Keratinocyte (primary cell): ENCODE measurements around the gene PHACTR2. TPM values are rescaled to one million over a fixed set of nuclear protein-coding genes. Genes with fewer than 3 reads are reported as not detected.

Experiments used
- DNase-seq: peaks from one replicate; pipeline ENCODE4 v3.0.0-alpha.2; 2011; ENCODE audit warnings: low read depth, missing footprints, low spot score
- FAIRE-seq: peaks from 2 replicates; lab custom pipeline; 2011; peaks lifted over from hg19 to GRCh38; lab: Jason Lieb, UNC
- H2AFZ ChIP-seq: 2 replicates; pipeline ENCODE4 v1.6.0; 2012; ENCODE audit warnings: low read length, control low read depth, inconsistent platforms; ENCODE audit not compliant: control insufficient read depth
- H3K27ac ChIP-seq: 2 replicates; pipeline ENCODE4 v1.5.1; 2011; ENCODE audit warnings: low read length; ENCODE audit not compliant: control insufficient read depth, insufficient read depth
- H3K27me3 ChIP-seq: 3 replicates; pipeline ENCODE4 v1.6.0; 2011; ENCODE audit warnings: low read length; ENCODE audit not compliant: control insufficient read depth, insufficient read depth; ENCODE audit errors: extremely low read depth
- H3K36me3 ChIP-seq, 2 experiments: 2 replicates in 1 of 2; 3 replicates in 1 of 2; pipeline ENCODE4 v1.5.1; 2011; ENCODE audit warnings: low read length in 2 of 2, mild to moderate bottlenecking in 1 of 2; ENCODE audit not compliant: control insufficient read depth in 2 of 2, insufficient read depth in 2 of 2; ENCODE audit errors: extremely low read depth in 1 of 2
- H3K4me1 ChIP-seq: 3 replicates; pipeline ENCODE4 v1.5.1; 2011; ENCODE audit warnings: low read length; ENCODE audit not compliant: control insufficient read depth, insufficient read depth; ENCODE audit errors: extremely low read depth
- H3K4me2 ChIP-seq: 3 replicates; pipeline ENCODE4 v1.6.0; 2011; ENCODE audit warnings: low read depth, low read length; ENCODE audit not compliant: control insufficient read depth, insufficient read depth; ENCODE audit errors: extremely low read depth
- H3K4me3 ChIP-seq, 3 experiments: fragments of 200-600 bp in 1 of 3; sonication (generic) in 1 of 3; 2 replicates in 2 of 3; 3 replicates in 1 of 3; pipeline ENCODE4 v1.5.1; 2011 to 2016; ENCODE audit warnings: low read length in 3 of 3, mild to moderate bottlenecking in 3 of 3, control low read depth in 2 of 3, inconsistent platforms in 1 of 3, low read depth in 1 of 3, mixed read lengths in 1 of 3, mixed run types in 1 of 3, moderate library complexity in 1 of 3; ENCODE audit not compliant: control insufficient read depth in 2 of 3, insufficient read depth in 2 of 3; ENCODE audit errors: extremely low read depth in 1 of 3
- H3K79me2 ChIP-seq: 2 replicates; pipeline ENCODE4 v1.6.0; 2012; ENCODE audit warnings: low read length; ENCODE audit not compliant: control insufficient read depth, insufficient read depth
- H3K9ac ChIP-seq: 3 replicates; pipeline ENCODE4 v1.6.0; 2011; ENCODE audit warnings: low read length; ENCODE audit not compliant: control insufficient read depth, insufficient read depth; ENCODE audit errors: extremely low read depth
- H3K9me1 ChIP-seq: 3 replicates; pipeline ENCODE4 v1.6.0; 2011; ENCODE audit warnings: low read length; ENCODE audit not compliant: control insufficient read depth, insufficient read depth; ENCODE audit errors: extremely low read depth
- H3K9me3 ChIP-seq: 2 replicates; pipeline ENCODE4 v1.5.1; 2012; ENCODE audit warnings: low read depth, low read length; ENCODE audit not compliant: control insufficient read depth
- H4K20me1 ChIP-seq: 3 replicates; pipeline ENCODE4 v1.6.0; 2011; ENCODE audit warnings: low read length; ENCODE audit not compliant: control insufficient read depth, insufficient read depth; ENCODE audit errors: extremely low read depth
- EZH2 ChIP-seq: IDR thresholded peaks from one replicate; pipeline ENCODE4 v1.6.1; 2012; ENCODE audit warnings: inconsistent platforms, mild to moderate bottlenecking, low read length, moderate library complexity
- dilution Hi-C: fragments of 300-500 bp; cut with MboI; formaldehyde crosslinking; loops from one replicate; pipeline ENCODE4 v1.7.0; 2020; ENCODE audit warnings: low sequenced_read_pairs; ENCODE audit not compliant: extremely low pct_ligation_motif_present
- polyA plus RNA-seq, 5 experiments: library from polyadenylated mRNA; depleted of rRNA in 3 of 5; stranded (reverse) in 3 of 5; stranded (forward) in 1 of 5; unstranded in 1 of 5; fragments of >200 nt; gene quantifications; 1 replicate in 1 of 5; 2 replicates in 3 of 5; 3 replicates in 1 of 5; pipeline versions ENCODE4 v1.2.1 to v1.2.3, GENCODE V29; 2011 to 2012; ENCODE audit warnings: missing spikeins in 2 of 5, low read depth in 1 of 5, low replicate concordance in 1 of 5
- TF ChIP-seq, protein P1 (sequence below), 3 experiments: IDR thresholded peaks in 1 of 3; conservative IDR thresholded peaks in 1 of 3; optimal IDR thresholded peaks in 1 of 3; 2 replicates in 2 of 3; 3 replicates in 1 of 3; pipeline versions ENCODE3 to v1.5.1; 2011; ENCODE audit warnings: low read length in 3 of 3, mild to moderate bottlenecking in 3 of 3, moderate library complexity in 2 of 3, control low read depth in 1 of 3, inconsistent platforms in 1 of 3; ENCODE audit not compliant: insufficient read depth in 2 of 3; ENCODE audit errors: extremely low read depth in 1 of 3

Gene PHACTR2
- polyA plus RNA-seq, 1 donor (not counting 4 experiments of a cell fraction or from before 2014, with no cell fraction given): 9.4 TPM

DNA sequence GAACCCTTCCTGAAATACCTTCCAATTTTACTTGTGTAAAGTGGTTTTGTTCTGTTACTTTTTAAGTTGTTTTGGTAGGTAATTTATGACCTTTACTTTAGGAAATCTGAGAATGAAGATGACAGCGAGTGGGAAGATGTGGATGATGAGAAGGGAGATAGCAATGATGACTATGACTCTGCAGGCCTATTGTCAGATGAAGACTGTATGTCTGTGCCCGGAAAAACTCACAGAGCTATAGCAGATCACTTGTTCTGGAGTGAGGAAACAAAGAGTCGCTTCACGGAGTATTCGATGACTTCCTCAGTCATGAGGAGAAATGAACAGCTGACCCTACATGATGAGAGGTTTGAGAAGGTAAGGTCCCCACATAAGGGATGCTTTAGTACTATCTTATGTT is 179.9 kb downstream of the PHACTR2 start:
- H4K20me1 ChIP-seq: no peaks in the 10 kb centered on the region
- no peak overlapping the region for H2AFZ ChIP-seq
- peaks cover 24 to 34% of the 10 kb centered on the region in 2 experiments for H3K36me3 ChIP-seq
- no peaks in the 10 kb centered on the region for H3K4me1 ChIP-seq
- no peak for TF ChIP-seq EZH2
- TF ChIP-seq, protein P1, sequence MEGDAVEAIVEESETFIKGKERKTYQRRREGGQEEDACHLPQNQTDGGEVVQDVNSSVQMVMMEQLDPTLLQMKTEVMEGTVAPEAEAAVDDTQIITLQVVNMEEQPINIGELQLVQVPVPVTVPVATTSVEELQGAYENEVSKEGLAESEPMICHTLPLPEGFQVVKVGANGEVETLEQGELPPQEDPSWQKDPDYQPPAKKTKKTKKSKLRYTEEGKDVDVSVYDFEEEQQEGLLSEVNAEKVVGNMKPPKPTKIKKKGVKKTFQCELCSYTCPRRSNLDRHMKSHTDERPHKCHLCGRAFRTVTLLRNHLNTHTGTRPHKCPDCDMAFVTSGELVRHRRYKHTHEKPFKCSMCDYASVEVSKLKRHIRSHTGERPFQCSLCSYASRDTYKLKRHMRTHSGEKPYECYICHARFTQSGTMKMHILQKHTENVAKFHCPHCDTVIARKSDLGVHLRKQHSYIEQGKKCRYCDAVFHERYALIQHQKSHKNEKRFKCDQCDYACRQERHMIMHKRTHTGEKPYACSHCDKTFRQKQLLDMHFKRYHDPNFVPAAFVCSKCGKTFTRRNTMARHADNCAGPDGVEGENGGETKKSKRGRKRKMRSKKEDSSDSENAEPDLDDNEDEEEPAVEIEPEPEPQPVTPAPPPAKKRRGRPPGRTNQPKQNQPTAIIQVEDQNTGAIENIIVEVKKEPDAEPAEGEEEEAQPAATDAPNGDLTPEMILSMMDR (optimal IDR thresholded peaks at IDR 0.05 in 1 of 3, IDR thresholded peaks at IDR 0.05 in 1 of 3, conservative IDR thresholded peaks at IDR 0.05 in 1 of 3; ENCODE audit: extremely low read depth in 1 of 3, insufficient read depth in 2 of 3, low read length in 3 of 3): no peak
- dilution Hi-C loops: no loop called here
- H3K4me3 ChIP-seq: no peak overlapping the region
- FAIRE-seq (no peak), DNase-seq (no peak)
- no peaks in the 10 kb centered on the region for H3K9me1 ChIP-seq
- H3K79me2 ChIP-seq: peaks cover 15% of the 10 kb centered on the region
- no peaks in the 10 kb centered on the region for H3K27me3 ChIP-seq
- no peak overlapping the region for H3K4me2 ChIP-seq
- H3K9ac ChIP-seq: no peak overlapping the region
- no peaks in the 10 kb centered on the region for H3K9me3 ChIP-seq
- H3K27ac ChIP-seq: no peak overlapping the region

- no peak overlapping the region for H3K4me2 ChIP-seq
- H3K36me3 ChIP-seq: peaks cover 29 to 34% of the 10 kb centered on the region in 2 experiments
- H3K4me3 ChIP-seq: no peak overlapping the region
- TF ChIP-seq, protein P1 (optimal IDR thresholded peaks at IDR 0.05 in 1 of 3, IDR thresholded peaks at IDR 0.05 in 1 of 3, conservative IDR thresholded peaks at IDR 0.05 in 1 of 3; ENCODE audit: extremely low read depth in 1 of 3, insufficient read depth in 2 of 3, low read length in 3 of 3): no peak
- TF ChIP-seq EZH2: no peak
- DNase-seq (no peak), FAIRE-seq (no peak)
- H4K20me1 ChIP-seq: no peaks in the 10 kb centered on the region
- H3K27ac ChIP-seq: no peak overlapping the region
- no peak overlapping the region for H3K9ac ChIP-seq
- no peaks in the 10 kb centered on the region for H3K9me1 ChIP-seq
- H3K9me3 ChIP-seq: no peaks in the 10 kb centered on the region
- dilution Hi-C loops: no loop called here
- peaks cover 3% of the 10 kb centered on the region for H3K79me2 ChIP-seq
- H3K4me1 ChIP-seq: no peaks in the 10 kb centered on the region
- no peak overlapping the region for H2AFZ ChIP-seq
- H3K27me3 ChIP-seq: no peaks in the 10 kb centered on the region
These were observed 182.3 kb downstream of the PHACTR2 start for GRCh38 chr6:143859891-143860660.
